HepG2 (cell line): ENCODE results near the gene RAB11FIP5. TPM values are rescaled to one million over a fixed set of nuclear protein-coding genes. Genes with fewer than 3 reads are reported as not detected.

Source experiments
- ATF6 ChIP-seq: sonication (generic); formaldehyde crosslinking; conservative IDR thresholded peaks from 2 replicates; pipeline ENCODE4 v1.4.0; 2020; ENCODE audit warnings: missing genetic modification reagents
- CENPX ChIP-seq: sonication (generic); formaldehyde crosslinking; IDR thresholded peaks from 2 replicates; pipeline ENCODE4 v1.9.0; 2021; ENCODE audit warnings: mild to moderate bottlenecking, missing genetic modification reagents, moderate library complexity
- KDM5A ChIP-seq: fragments of 200-600 bp; sonication (generic); IDR thresholded peaks from 2 replicates; pipeline ENCODE4 v1.7.0; 2018; ENCODE audit warnings: antibody characterized with exemption, mild to moderate bottlenecking, low read length, borderline replicate concordance
- PHF20 ChIP-seq: sonication (generic); formaldehyde crosslinking; IDR thresholded peaks from 2 replicates; pipeline ENCODE4 v1.5.0; 2020; ENCODE audit warnings: mild to moderate bottlenecking, missing genetic modification reagents
- POLR2A ChIP-seq, 2 experiments: IDR thresholded peaks; 2 replicates each; pipeline ENCODE4 v1.6.1; 2011; ENCODE audit warnings: low read depth in 2 of 2, low read length in 2 of 2, mild to moderate bottlenecking in 1 of 2, moderate library complexity in 1 of 2; ENCODE audit not compliant: insufficient read depth in 1 of 2
- RBFOX2 ChIP-seq: fragments of 200-400 bp; formaldehyde crosslinking; IDR thresholded peaks from 2 replicates; pipeline ENCODE4 v1.6.1; 2017; ENCODE audit warnings: low read depth, mild to moderate bottlenecking, low read length
- SMAD9 ChIP-seq: sonication (generic); formaldehyde crosslinking; IDR thresholded peaks from 2 replicates; pipeline ENCODE4 v1.5.1; 2020; ENCODE audit warnings: mild to moderate bottlenecking, missing genetic modification reagents
- SRSF4 ChIP-seq: fragments of 200-400 bp; formaldehyde crosslinking; IDR thresholded peaks from one replicate; pipeline ENCODE4 v1.6.1; 2018; ENCODE audit warnings: mild to moderate bottlenecking, low read depth, low read length, moderate library complexity; ENCODE audit not compliant: poor library complexity, severe bottlenecking
- SYNCRIP ChIP-seq: fragments of 200-400 bp; formaldehyde crosslinking; IDR thresholded peaks from 2 replicates; pipeline ENCODE4 v1.6.1; 2018; ENCODE audit warnings: mild to moderate bottlenecking, low read depth, low read length; ENCODE audit not compliant: insufficient read depth
- TCF7L2 ChIP-seq: IDR thresholded peaks from 2 replicates; pipeline ENCODE4 v1.6.1; 2011; ENCODE audit warnings: mild to moderate bottlenecking, low read depth, low read length, moderate library complexity
- TFDP1 ChIP-seq: IDR thresholded peaks from 2 replicates; pipeline ENCODE4 v1.6.1; 2016; ENCODE audit warnings: missing compliant biosample characterization, missing genetic modification reagents, borderline replicate concordance
- THYN1 ChIP-seq: sonication (generic); formaldehyde crosslinking; IDR thresholded peaks from 2 replicates; pipeline ENCODE4 v1.8.1; 2023; ENCODE audit warnings: low read depth, mild to moderate bottlenecking, moderate library complexity, missing genetic modification reagents, borderline replicate concordance
- TRAFD1 ChIP-seq: sonication (generic); formaldehyde crosslinking; IDR thresholded peaks from 2 replicates; pipeline ENCODE4 v1.5.1; 2020; ENCODE audit warnings: missing genetic modification reagents, mild to moderate bottlenecking, borderline replicate concordance
- TSC22D2 ChIP-seq: sonication (generic); formaldehyde crosslinking; IDR thresholded peaks from 2 replicates; pipeline ENCODE4 v1.5.1; 2020; ENCODE audit warnings: missing genetic modification reagents, mild to moderate bottlenecking, borderline replicate concordance
- ZBTB42 ChIP-seq: sonication (generic); formaldehyde crosslinking; IDR thresholded peaks from 2 replicates; pipeline ENCODE4 v1.5.0; 2020; ENCODE audit warnings: mild to moderate bottlenecking, missing genetic modification reagents
- ZFP36 ChIP-seq: fragments of 150-350 bp; IDR thresholded peaks from 2 replicates; pipeline ENCODE4 v1.6.1; 2018; ENCODE audit warnings: borderline replicate concordance, low read length, low read depth; ENCODE audit not compliant: partially characterized antibody
- ZNF234 ChIP-seq: sonication (generic); formaldehyde crosslinking; conservative IDR thresholded peaks from 2 replicates; pipeline ENCODE4 v1.5.1; 2020; ENCODE audit warnings: mild to moderate bottlenecking, missing genetic modification reagents
- ZNF264 ChIP-seq: sonication (generic); formaldehyde crosslinking; IDR thresholded peaks from 2 replicates; pipeline ENCODE4 v1.4.0; 2020; ENCODE audit warnings: missing genetic modification reagents
- ZNF329 ChIP-seq: sonication (generic); formaldehyde crosslinking; IDR thresholded peaks from 2 replicates; pipeline ENCODE4 v1.9.0; 2021; ENCODE audit warnings: low read depth, mild to moderate bottlenecking, missing genetic modification reagents
- ZNF563 ChIP-seq: sonication (generic); formaldehyde crosslinking; IDR thresholded peaks from 2 replicates; pipeline ENCODE4 v1.8.0; 2022; ENCODE audit warnings: mild to moderate bottlenecking, moderate library complexity, missing genetic modification reagents
- polyA plus RNA-seq, 8 experiments: library from polyadenylated mRNA; depleted of rRNA in 3 of 8; stranded (reverse) in 7 of 8; unstranded in 1 of 8; fragments of >200 nt; fragmentation: Illumina TruSeq in 4 of 8; extraction: Trizol in 4 of 8; gene quantifications; 2 replicates each; pipeline versions ENCODE4 v1.2.1 to v1.2.3, GENCODE V29; 2011 to 2016; ENCODE audit warnings: low read depth in 4 of 8, missing spikeins in 1 of 8, mixed read lengths in 1 of 8; ENCODE audit not compliant: insufficient read depth in 1 of 8
- total RNA-seq, 5 experiments: library from RNA; depleted of rRNA; stranded (reverse); fragments of >200 nt; fragmentation: Illumina TruSeq; extraction: Trizol; gene quantifications; 2 replicates each; pipeline ENCODE4 v1.2.3, GENCODE V29; 2016; ENCODE audit warnings: low read depth in 1 of 5
- TF ChIP-seq, protein P1 (sequence below): sonication (generic); formaldehyde crosslinking; IDR thresholded peaks from 2 replicates; pipeline ENCODE4 v1.8.0; 2022; ENCODE audit warnings: mild to moderate bottlenecking, missing genetic modification reagents, borderline replicate concordance
- TF ChIP-seq, protein P2 (sequence below): sonication (generic); formaldehyde crosslinking; IDR thresholded peaks from 2 replicates; pipeline ENCODE4 v1.8.0; 2022; ENCODE audit warnings: mild to moderate bottlenecking, missing genetic modification reagents, moderate library complexity

RAB11FIP5 gene
- total and polyA plus RNA-seq, 2 of the 13 experiments (the other 11 are each of a cell fraction or from before 2014, with no cell fraction given), result 9.4 to 22.9 TPM

GRCh38 chr2:73071360-73072128, 41.2 kb downstream of the RAB11FIP5 start, which contains the start of gene SFXN5 (continued):
- TF ChIP-seq ZFP36, result no peak
- 0 out of 2 replicates have a peak, but pooled peaks have one; percentile 53 for TF ChIP-seq ZBTB42
- TF ChIP-seq, protein P1, sequence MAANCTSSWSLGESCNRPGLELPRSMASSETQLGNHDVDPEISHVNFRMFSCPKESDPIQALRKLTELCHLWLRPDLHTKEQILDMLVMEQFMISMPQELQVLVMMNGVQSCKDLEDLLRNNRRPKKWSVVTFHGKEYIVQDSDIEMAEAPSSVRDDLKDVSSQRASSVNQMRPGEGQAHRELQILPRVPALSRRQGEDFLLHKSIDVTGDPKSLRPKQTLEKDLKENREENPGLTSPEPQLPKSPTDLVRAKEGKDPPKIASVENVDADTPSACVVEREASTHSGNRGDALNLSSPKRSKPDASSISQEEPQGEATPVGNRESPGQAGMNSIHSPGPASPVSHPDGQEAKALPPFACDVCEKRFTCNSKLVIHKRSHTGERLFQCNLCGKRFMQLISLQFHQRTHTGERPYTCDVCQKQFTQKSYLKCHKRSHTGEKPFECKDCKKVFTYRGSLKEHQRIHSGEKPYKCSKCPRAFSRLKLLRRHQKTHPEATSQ, result no peak; the same call in none of the 2 replicates
- TF ChIP-seq SMAD9 (CRISPR knock-in tag), result peak; percentile 92
- TF ChIP-seq RBFOX2, result peak; percentile 95
- no peak for TF ChIP-seq TCF7L2
- TF ChIP-seq ZNF329 (CRISPR knock-in tag), result no peak
- no peak for TF ChIP-seq SYNCRIP
- no peak for TF ChIP-seq ZNF234
- peak; percentile 82; the same call in 1 of the 2 replicates for TF ChIP-seq KDM5A
- peak; percentile 93 for TF ChIP-seq TFDP1 (CRISPR knock-in tag)
- TF ChIP-seq, protein P2, sequence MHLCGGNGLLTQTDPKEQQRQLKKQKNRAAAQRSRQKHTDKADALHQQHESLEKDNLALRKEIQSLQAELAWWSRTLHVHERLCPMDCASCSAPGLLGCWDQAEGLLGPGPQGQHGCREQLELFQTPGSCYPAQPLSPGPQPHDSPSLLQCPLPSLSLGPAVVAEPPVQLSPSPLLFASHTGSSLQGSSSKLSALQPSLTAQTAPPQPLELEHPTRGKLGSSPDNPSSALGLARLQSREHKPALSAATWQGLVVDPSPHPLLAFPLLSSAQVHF, result no peak
- no peak for TF ChIP-seq ZNF563 (CRISPR knock-in tag)
- no peak for TF ChIP-seq SRSF4
- no peak for TF ChIP-seq TRAFD1 (CRISPR knock-in tag)
- TF ChIP-seq THYN1, result peak; percentile 90; the same call in 1 of the 2 replicates
- TF ChIP-seq POLR2A (IDR thresholded peaks at IDR 0.05; ENCODE audit: insufficient read depth in 1 of 2, low read depth in 2 of 2, low read length in 2 of 2), result peak; percentile 82 to 90
- TF ChIP-seq CENPX (CRISPR knock-in tag), result no peak
- TF ChIP-seq PHF20 (CRISPR knock-in tag), result peak; percentile 40; the same call in 1 of the 2 replicates
- TF ChIP-seq ZNF264 (CRISPR knock-in tag), result peak; percentile 44; the same call in 1 of the 2 replicates
- TF ChIP-seq ATF6 (CRISPR knock-in tag), result peak; percentile 32; the same call in 1 of the 2 replicates
- TF ChIP-seq TSC22D2 (CRISPR knock-in tag), result no peak
